ENCODE measurements around the gene BCL6. TPM values are rescaled to one million over a fixed set of nuclear protein-coding genes. Genes with fewer than 3 reads are reported as not detected.

BCL6 gene
- total RNA-seq, 1 donor from 2014 or later, result 2.5 TPM

DNA sequence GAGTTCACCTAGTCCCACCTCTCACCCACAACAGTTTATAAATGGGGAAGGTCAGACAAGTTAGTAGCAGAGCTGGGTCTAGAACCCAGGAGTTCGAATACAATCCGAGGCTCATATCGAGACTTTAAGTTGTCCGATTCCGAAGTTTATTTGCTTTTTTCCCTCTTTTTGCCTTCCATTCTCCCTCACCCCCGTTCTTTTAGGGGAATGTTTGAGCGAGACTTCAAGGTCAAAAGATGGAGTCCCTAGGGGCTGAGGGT is 7.3 kb downstream of the BCL6 start:
- DNase-seq, result no peak
- TF ChIP-seq, protein P1, sequence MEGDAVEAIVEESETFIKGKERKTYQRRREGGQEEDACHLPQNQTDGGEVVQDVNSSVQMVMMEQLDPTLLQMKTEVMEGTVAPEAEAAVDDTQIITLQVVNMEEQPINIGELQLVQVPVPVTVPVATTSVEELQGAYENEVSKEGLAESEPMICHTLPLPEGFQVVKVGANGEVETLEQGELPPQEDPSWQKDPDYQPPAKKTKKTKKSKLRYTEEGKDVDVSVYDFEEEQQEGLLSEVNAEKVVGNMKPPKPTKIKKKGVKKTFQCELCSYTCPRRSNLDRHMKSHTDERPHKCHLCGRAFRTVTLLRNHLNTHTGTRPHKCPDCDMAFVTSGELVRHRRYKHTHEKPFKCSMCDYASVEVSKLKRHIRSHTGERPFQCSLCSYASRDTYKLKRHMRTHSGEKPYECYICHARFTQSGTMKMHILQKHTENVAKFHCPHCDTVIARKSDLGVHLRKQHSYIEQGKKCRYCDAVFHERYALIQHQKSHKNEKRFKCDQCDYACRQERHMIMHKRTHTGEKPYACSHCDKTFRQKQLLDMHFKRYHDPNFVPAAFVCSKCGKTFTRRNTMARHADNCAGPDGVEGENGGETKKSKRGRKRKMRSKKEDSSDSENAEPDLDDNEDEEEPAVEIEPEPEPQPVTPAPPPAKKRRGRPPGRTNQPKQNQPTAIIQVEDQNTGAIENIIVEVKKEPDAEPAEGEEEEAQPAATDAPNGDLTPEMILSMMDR (IDR thresholded peaks at IDR 0.05; ENCODE audit: partially characterized antibody, unreplicated experiment), result no peak
- Mint-ChIP-seq H3K27me3 (ENCODE audit: unreplicated experiment) (peaks cover 5% of the 10 kb centered on the region), H3K36me3 (ENCODE audit: unreplicated experiment) (no peaks in the 10 kb centered on the region), H3K4me3 (ENCODE audit: unreplicated experiment) (peak overlapping the region; percentile 89), H3K9me3 (ENCODE audit: unreplicated experiment) (peaks cover 7% of the 10 kb centered on the region), H3K27ac (ENCODE audit: unreplicated experiment) (no peak overlapping the region), H3K4me1 (ENCODE audit: low read depth, unreplicated experiment) (peaks cover 11% of the 10 kb centered on the region)

DNA sequence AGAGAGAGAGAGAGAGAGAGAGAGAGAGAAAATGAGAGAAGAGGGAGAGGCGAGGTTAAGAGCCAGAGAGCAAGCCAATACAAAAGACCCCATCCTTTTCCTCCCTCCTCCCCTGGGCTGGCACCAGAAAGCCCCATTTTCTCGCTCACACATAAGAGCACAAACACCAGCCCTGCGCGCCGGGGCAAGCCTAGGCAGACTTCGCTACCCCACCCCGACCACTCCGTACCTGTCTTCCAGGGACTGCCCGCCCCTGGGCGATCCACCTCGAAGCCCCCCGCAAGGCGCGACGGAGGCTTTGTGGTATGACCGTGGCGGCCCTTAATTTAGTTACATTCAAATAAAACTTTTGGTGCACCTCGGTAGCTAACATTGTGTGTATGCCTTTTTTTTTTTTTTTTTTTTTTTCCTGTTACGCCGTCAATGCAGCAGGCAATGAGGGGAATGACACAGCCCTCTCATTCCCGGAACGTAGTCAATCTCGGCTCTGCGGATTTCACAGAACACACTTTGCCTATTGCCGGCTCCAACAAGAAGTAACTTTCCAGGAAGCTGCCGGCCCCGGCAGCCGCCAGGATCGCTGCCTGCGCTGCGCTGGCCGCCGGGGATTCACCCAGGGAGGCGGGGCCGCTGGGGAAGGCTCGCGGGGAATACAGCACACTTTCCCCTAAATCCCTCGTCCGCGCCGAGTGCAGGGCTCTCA is 7.7 kb downstream of the BCL6 start:
- Mint-ChIP-seq H3K4me1 (ENCODE audit: low read depth, unreplicated experiment) (peaks cover 11% of the 10 kb centered on the region), H3K4me3 (ENCODE audit: unreplicated experiment) (peak overlapping the region; percentile 89), H3K27ac (ENCODE audit: unreplicated experiment) (no peak overlapping the region), H3K27me3 (ENCODE audit: unreplicated experiment) (peaks cover 5% of the 10 kb centered on the region), H3K9me3 (ENCODE audit: unreplicated experiment) (peaks cover 7% of the 10 kb centered on the region), H3K36me3 (ENCODE audit: unreplicated experiment) (no peaks in the 10 kb centered on the region)
- TF ChIP-seq, protein P1 (IDR thresholded peaks at IDR 0.05; ENCODE audit: partially characterized antibody, unreplicated experiment), result no peak
- DNase-seq, result peak; percentile 67

DNA sequence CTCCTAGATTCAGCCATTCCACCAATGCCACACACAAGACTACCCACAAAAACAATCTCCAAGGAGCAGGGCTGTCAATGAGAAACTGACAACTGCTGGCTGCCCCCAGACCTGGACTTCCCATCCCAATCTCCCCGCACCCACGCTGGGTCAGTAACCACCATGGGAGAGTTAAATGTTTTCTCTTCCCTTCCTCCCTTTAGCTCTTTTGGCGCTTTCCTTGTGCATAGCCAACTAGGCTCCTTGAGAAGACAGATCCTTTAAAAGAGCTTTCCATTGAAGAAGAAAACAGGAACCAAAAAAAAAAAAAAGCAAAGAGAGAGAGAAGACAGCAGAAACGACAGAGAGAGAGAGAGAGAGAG is 8.3 kb downstream of the BCL6 start:
- peaks cover 5% of the 10 kb centered on the region for H3K27me3 Mint-ChIP-seq (ENCODE audit: unreplicated experiment)
- H3K4me3 Mint-ChIP-seq (ENCODE audit: unreplicated experiment), result peak overlapping the region; percentile 89
- peaks cover 10% of the 10 kb centered on the region for H3K4me1 Mint-ChIP-seq (ENCODE audit: low read depth, unreplicated experiment)
- H3K36me3 Mint-ChIP-seq (ENCODE audit: unreplicated experiment), result no peaks in the 10 kb centered on the region
- H3K27ac Mint-ChIP-seq (ENCODE audit: unreplicated experiment), result no peak overlapping the region
- TF ChIP-seq, protein P1 (IDR thresholded peaks at IDR 0.05; ENCODE audit: partially characterized antibody, unreplicated experiment), result no peak
- H3K9me3 Mint-ChIP-seq (ENCODE audit: unreplicated experiment), result peaks cover 7% of the 10 kb centered on the region
- DNase-seq, result no peak

DNA sequence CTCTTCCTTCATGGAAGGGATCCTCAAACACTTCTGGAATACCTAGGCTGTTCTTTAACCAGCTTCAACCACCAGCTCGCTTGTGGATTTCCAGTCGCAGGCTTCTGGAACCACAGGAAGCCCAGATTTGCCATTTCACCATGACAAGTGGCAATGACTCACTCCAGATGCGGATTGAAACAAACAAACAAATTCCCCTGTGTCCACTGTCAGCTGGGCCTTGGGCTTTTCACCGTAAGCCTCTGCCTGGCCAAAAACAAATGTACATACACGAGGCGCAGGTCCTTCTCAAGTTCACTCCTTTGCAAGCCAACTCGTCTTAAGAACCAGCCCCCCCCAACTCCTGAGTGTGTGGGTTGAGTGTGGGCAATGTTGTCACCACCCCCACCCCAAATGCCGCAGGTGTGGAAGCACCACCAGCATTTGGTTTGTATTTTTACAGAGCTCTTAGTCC is 8.8 kb downstream of the BCL6 start:
- DNase-seq, result no peak
- Mint-ChIP-seq H3K27me3 (ENCODE audit: unreplicated experiment) (peaks cover 5% of the 10 kb centered on the region), H3K27ac (ENCODE audit: unreplicated experiment) (no peak overlapping the region), H3K4me3 (ENCODE audit: unreplicated experiment) (peak overlapping the region; percentile 89), H3K4me1 (ENCODE audit: low read depth, unreplicated experiment) (peaks cover 9% of the 10 kb centered on the region), H3K9me3 (ENCODE audit: unreplicated experiment) (peaks cover 7% of the 10 kb centered on the region), H3K36me3 (ENCODE audit: unreplicated experiment) (no peaks in the 10 kb centered on the region)
- TF ChIP-seq, protein P1 (IDR thresholded peaks at IDR 0.05; ENCODE audit: partially characterized antibody, unreplicated experiment), result no peak

DNA sequence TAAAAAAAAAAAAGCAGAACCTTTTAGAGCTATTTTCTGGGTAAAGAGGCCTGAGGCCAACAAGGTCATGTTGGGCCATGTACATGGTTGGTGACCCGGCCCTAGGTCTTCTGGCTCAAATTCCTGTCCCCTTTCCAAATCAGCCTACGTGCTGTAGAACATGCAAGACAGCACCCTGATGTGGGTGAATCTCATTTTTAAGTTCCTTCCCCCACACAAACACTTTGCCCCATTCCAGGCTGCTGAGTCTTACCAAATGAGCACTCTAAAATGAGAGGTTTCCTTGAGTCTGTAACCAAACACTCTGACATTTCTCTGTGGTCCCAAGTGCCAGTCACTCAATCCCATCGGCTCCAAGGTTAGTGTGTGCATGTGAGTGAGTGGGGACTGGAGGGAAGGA is 9.4 kb downstream of the BCL6 start:
- Mint-ChIP-seq H3K4me3 (ENCODE audit: unreplicated experiment) (no peak overlapping the region), H3K27me3 (ENCODE audit: unreplicated experiment) (peaks cover 5% of the 10 kb centered on the region), H3K4me1 (ENCODE audit: low read depth, unreplicated experiment) (peaks cover 9% of the 10 kb centered on the region), H3K36me3 (ENCODE audit: unreplicated experiment) (no peaks in the 10 kb centered on the region), H3K9me3 (ENCODE audit: unreplicated experiment) (peaks cover 7% of the 10 kb centered on the region), H3K27ac (ENCODE audit: unreplicated experiment) (no peak overlapping the region)
- no peak for DNase-seq
- TF ChIP-seq, protein P1 (IDR thresholded peaks at IDR 0.05; ENCODE audit: partially characterized antibody, unreplicated experiment), result no peak
